Spleen (tissue), 11 donors: Measurements from ENCODE around the gene PPP2R3C. TPM values are rescaled to one million over a fixed set of nuclear protein-coding genes. Genes with fewer than 3 reads are reported as not detected.

Experiments used
- DNase-seq: peaks from one replicate; pipeline ENCODE4 v3.0.0-alpha.2; 2020
- H3K27ac ChIP-seq, 8 donors: fragments of 200-600 bp; sonication (generic) in 7 of 8; 1 replicate in 4 of 8; 2 replicates in 4 of 8; pipeline versions ENCODE4 v1.5.0 to v1.8.0; 2016 to 2021; ENCODE audit warnings: inconsistent platforms in 4 of 8, mild to moderate bottlenecking in 4 of 8, moderate library complexity in 1 of 8
- H3K27me3 ChIP-seq, 7 donors: fragments of 200-600 bp; sonication (generic) in 6 of 7; replicated peaks in 1 of 7; 1 replicate in 4 of 7; 2 replicates in 3 of 7; pipeline versions ENCODE4 v1.5.0 to v1.8.0; 2016 to 2021; ENCODE audit warnings: inconsistent platforms in 3 of 7, mild to moderate bottlenecking in 1 of 7
- H3K36me3 ChIP-seq, 6 donors: fragments of 200-600 bp; sonication (generic) in 5 of 6; 1 replicate in 4 of 6; 2 replicates in 2 of 6; pipeline versions ENCODE4 v1.5.0 to v1.8.0; 2016 to 2021; ENCODE audit warnings: inconsistent platforms in 2 of 6
- H3K4me1 ChIP-seq, 6 donors: fragments of 200-600 bp; sonication (generic) in 5 of 6; 1 replicate in 3 of 6; 2 replicates in 3 of 6; pipeline versions ENCODE4 v1.5.0 to v1.8.0; 2016 to 2021; ENCODE audit warnings: inconsistent platforms in 3 of 6
- H3K4me3 ChIP-seq, 8 donors: fragments of 200-600 bp; sonication (generic) in 7 of 8; 1 replicate in 4 of 8; 2 replicates in 4 of 8; pipeline versions ENCODE4 v1.5.0 to v1.8.0; 2016 to 2021; ENCODE audit warnings: inconsistent platforms in 4 of 8, mild to moderate bottlenecking in 4 of 8, moderate library complexity in 2 of 8
- H3K9me3 ChIP-seq, 8 donors: fragments of 200-600 bp; sonication (generic) in 7 of 8; 1 replicate in 4 of 8; 2 replicates in 4 of 8; pipeline versions ENCODE4 v1.5.0 to v1.8.0; 2016 to 2021; ENCODE audit warnings: inconsistent platforms in 4 of 8
- CTCF ChIP-seq, 11 experiments: fragments of 200-600 bp in 7 of 11; fragments of 450-650 bp in 4 of 11; sonication (generic) in 4 of 11; IDR thresholded peaks in 8 of 11; conservative IDR thresholded peaks in 3 of 11; 1 replicate in 7 of 11; 2 replicates in 4 of 11; pipeline versions ENCODE4 v1.4.0 to v1.8.0; 2016 to 2021; ENCODE audit warnings: antibody characterized with exemption in 11 of 11, inconsistent platforms in 4 of 11, mild to moderate bottlenecking in 1 of 11
- POLR2A ChIP-seq, 3 donors: fragments of 450-650 bp; IDR thresholded peaks; one replicate each; pipeline ENCODE4 v1.5.1; 2017; ENCODE audit warnings: antibody characterized with exemption in 3 of 3, mild to moderate bottlenecking in 1 of 3
- POLR2AphosphoS5 ChIP-seq, 3 donors: sonication (generic); formaldehyde crosslinking; IDR thresholded peaks; one replicate each; pipeline ENCODE4 v1.5.1; 2017; ENCODE audit warnings: antibody characterized with exemption in 3 of 3
- WGBS, 5 donors: extraction: QIAGEN DNeasy Blood & Tissue Kit in 3 of 5; methylation state at CpG; one replicate each; pipeline versions ENCODE4 v1.1.5 to v1.1.7; 2013 to 2018; 5-methylcytosine and 5-hydroxymethylcytosine counted together
- intact Hi-C: fragments of 100-400 bp; cut with DNase I; formaldehyde crosslinking; loops from one replicate; pipeline ENCODE4 v1.15.0; 2023; ENCODE audit warnings: low total_unique reads
- polyA plus RNA-seq, 3 donors: library from polyadenylated mRNA; stranded (reverse); fragments of 200-250 nt; gene quantifications; one replicate each; pipeline ENCODE4 v1.2.1, GENCODE V29; 2013
- total RNA-seq, 7 donors: library from RNA; depleted of rRNA in 3 of 7; stranded (reverse); fragments of >200 nt in 3 of 7; fragmentation: NEBNext Ultra II Directional in 4 of 7; extraction: Animal tissue kit (Norgen Biotek cat#: 25700) in 4 of 7; gene quantifications; one replicate each; pipeline versions ENCODE4 v1.1.0 to v1.2.1, GENCODE V29; 2016 to 2021
- donor health status: healthy with polysubstance abuse.
- donor health status: DM: no; HTN: no; CAD: no; lungs with moderate emphysema.
- donor health status: DM: no; HTN: no; CAD: no.
- donor health status: Bipolar disorder and iron deficiency.
- donor health status: healthy.
- donor health status: DM: no; HTN: no; CAD: no.
- donor health status: DM: yes; HTN: yes; CAD: no.

Gene PPP2R3C
- total and polyA plus RNA-seq, 10 donors = 30.4 to 46.2 (median 36.9) TPM

GRCh38 chr14:35163384-35163783 is 41.6 kb upstream of the PPP2R3C start:
- TF ChIP-seq POLR2A (IDR thresholded peaks at IDR 0.05) (no peak), POLR2AphosphoS5 (IDR thresholded peaks at IDR 0.05) (no peak), CTCF (IDR thresholded peaks at IDR 0.05 in 8 of 11, conservative IDR thresholded peaks at IDR 0.05 in 3 of 11) (no peak)
- Histone ChIP-seq H3K27me3 (no peaks in the 10 kb centered on the region), H3K4me3 (no peak overlapping the region), H3K36me3 (peaks cover 0 to 51% (median 0%) of the 10 kb centered on the region in 6 donors), H3K9me3 (no peaks in the 10 kb centered on the region), H3K27ac (no peak overlapping the region), H3K4me1 (peaks cover 11 to 36% (median 25%) of the 10 kb centered on the region in 6 donors)
- no peak for DNase-seq
- intact Hi-C loops = no loop called here
- 94 to 100% (median 97%) methylated on average over 1 of the region's 1 CpG for WGBS, 5 donors

DNA sequence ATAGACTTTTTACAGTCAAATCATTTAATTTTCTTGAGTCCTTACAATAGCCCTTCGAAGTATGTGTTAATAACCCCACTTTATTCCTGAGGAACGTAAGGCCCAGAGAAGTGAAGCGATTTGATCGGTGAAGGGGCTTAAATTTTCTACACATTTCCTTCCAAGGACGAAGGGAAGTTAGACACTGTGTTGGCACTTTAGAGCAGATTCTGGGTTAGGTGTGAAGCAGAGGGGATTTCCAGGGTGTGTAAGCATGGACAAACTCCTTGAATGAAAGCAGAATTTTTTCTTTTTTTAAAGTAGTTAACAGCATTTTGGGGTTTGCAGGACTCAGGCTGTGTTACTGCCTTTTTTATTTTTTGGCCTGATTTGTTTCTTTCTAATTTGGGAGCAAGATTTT is 39.4 kb upstream of the PPP2R3C start:
- Histone ChIP-seq H3K9me3 (no peaks in the 10 kb centered on the region), H3K4me1 (peaks cover 19 to 45% (median 30%) of the 10 kb centered on the region in 6 donors), H3K4me3 (no peak overlapping the region), H3K36me3 (peaks cover 0 to 31% (median 0%) of the 10 kb centered on the region in 6 donors), H3K27me3 (no peaks in the 10 kb centered on the region), H3K27ac (peak overlapping the region in 6 of 8 donors; percentile 6 to 58 (median 28))
- WGBS, 5 donors = 41 to 66% (median 53%) methylated on average over 5 of the region's 5 CpGs
- intact Hi-C loops = no loop called here
- DNase-seq = no peak
- TF ChIP-seq POLR2A (IDR thresholded peaks at IDR 0.05) (no peak), POLR2AphosphoS5 (IDR thresholded peaks at IDR 0.05) (no peak), CTCF (IDR thresholded peaks at IDR 0.05 in 8 of 11, conservative IDR thresholded peaks at IDR 0.05 in 3 of 11) (no peak)

DNA sequence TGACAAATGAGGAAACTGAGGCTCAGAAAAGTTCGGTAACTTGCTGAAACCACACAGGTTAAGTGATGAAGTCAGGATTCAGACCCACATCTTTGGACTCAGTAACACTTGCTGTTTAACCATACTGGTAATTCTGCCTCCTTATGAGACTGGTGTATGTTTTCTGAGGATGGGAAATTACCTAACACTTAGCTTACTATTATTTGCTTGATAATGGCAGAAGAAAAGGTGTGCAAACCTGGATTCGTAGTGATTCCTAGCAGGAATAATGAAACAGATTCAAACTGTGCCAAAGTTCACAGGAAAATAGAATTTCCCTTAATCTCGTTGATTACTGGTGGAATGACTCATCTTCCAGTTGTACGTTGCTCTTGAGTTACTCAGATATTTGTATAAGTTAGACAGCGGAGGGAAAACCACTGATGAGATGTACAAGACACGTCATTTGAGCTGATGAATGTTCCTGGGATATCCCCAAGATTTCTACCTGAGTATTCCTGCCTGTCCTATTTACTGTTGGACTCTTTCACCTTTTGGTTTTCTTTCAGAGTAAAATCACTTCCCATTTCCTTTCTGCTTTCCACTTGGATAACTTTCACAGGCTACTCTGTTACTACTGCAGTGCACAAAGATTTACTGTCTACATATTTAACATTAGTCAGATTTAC is 38.1 kb upstream of the PPP2R3C start:
- Histone ChIP-seq H3K36me3 (peaks cover 0 to 27% (median 0%) of the 10 kb centered on the region in 6 donors), H3K27ac (peak overlapping the region in 6 of 8 donors; percentile 6 to 58 (median 38))
- intact Hi-C loops = no loop called here

More for the DNA sequence above, 38.1 kb upstream of the PPP2R3C start:
- TF ChIP-seq POLR2AphosphoS5 (IDR thresholded peaks at IDR 0.05) (no peak), POLR2A (IDR thresholded peaks at IDR 0.05) (no peak), CTCF (IDR thresholded peaks at IDR 0.05 in 8 of 11, conservative IDR thresholded peaks at IDR 0.05 in 3 of 11) (no peak)
- no peaks in the 10 kb centered on the region for H3K9me3 ChIP-seq
- no peak for DNase-seq
- WGBS, 5 donors = 40 to 74% (median 61%) methylated on average over 6 of the region's 6 CpGs
- H3K4me3 ChIP-seq = no peak overlapping the region
- H3K27me3 ChIP-seq = no peaks in the 10 kb centered on the region
- peaks cover 23 to 58% (median 42%) of the 10 kb centered on the region in 6 donors for H3K4me1 ChIP-seq
